ENCODE results near the gene ANXA6. TPM values are rescaled to one million over a fixed set of nuclear protein-coding genes. Genes with fewer than 3 reads are reported as not detected.

Gene ANXA6
- polyA plus RNA-seq, 3 donors = 60.6 to 124 (median 93.5) TPM

DNA sequence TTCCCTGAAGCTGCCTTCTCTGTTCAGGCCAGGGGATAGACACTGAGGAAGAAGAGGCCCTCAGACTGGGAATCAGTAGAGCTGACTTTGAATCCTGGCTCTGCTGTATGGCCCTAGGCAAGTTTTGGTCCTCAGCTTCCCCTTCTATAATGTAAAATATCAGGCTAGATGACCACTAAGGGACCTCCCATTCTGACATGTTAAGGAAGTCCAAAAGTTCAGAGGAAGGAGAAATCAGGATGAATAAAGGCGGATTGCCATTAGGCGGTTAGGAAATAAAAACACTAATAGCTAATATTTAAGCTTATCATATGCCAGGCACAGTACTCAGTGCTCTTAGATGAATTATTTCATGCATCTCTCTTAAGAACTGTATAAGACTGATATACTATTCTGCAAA lies 67.9 kb downstream of the ANXA6 start:
- peaks cover under 1% of the 10 kb centered on the region for H3K79me2 ChIP-seq (ENCODE audit: insufficient read depth, low read length)
- no peaks in the 10 kb centered on the region for H3K9me3 ChIP-seq (replicated peaks in 1 of 2; ENCODE audit: control insufficient read depth in 1 of 2, insufficient read depth in 1 of 2, low read length in 2 of 2)
- H3K4me3 Mint-ChIP-seq = no peak overlapping the region
- H3K9ac ChIP-seq (ENCODE audit: insufficient read depth, low read length, poor library complexity, severe bottlenecking) = no peak overlapping the region
- no peaks in the 10 kb centered on the region for H3K27me3 ChIP-seq (ENCODE audit: control insufficient read depth in 2 of 2, insufficient read depth in 2 of 2, low read length in 2 of 2)
- WGBS (ENCODE audit: insufficient coverage) = no CpG with 5 or more reads among the region's 2 CpGs
- TF ChIP-seq CTCF (IDR thresholded peaks at IDR 0.05) = no peak
- DNase-seq = no peak
- intact Hi-C loops (cut with micrococcal nuclease) = loop anchor here (5.0 kb wide), 1 partner anchor 32 kb away; no protein-coding TSS in a partner anchor
- H3K9me3 Mint-ChIP-seq = no peaks in the 10 kb centered on the region
- H4K20me1 ChIP-seq (ENCODE audit: insufficient read depth, low read length) = no peaks in the 10 kb centered on the region
- peaks cover 0 to 6% of the 10 kb centered on the region in 2 donors for H3K36me3 Mint-ChIP-seq
- peaks cover 85% of the 10 kb centered on the region for H3K4me1 Mint-ChIP-seq
- H3K4me2 ChIP-seq (replicated peaks; ENCODE audit: extremely low read depth, low read length, poor library complexity, severe bottlenecking) = no peak overlapping the region
- no peak overlapping the region for H3K4me3 ChIP-seq (replicated peaks in 1 of 3; ENCODE audit: low read depth in 2 of 3, low read length in 3 of 3)
- H3K27ac ChIP-seq (ENCODE audit: low read depth in 1 of 2, low read length in 2 of 2) = no peak overlapping the region
- peaks cover 0 to 3% (median 0%) of the 10 kb centered on the region in 3 donors for H3K27me3 Mint-ChIP-seq (ENCODE audit: low read depth in 3 of 3)
- no peaks in the 10 kb centered on the region for H3K36me3 ChIP-seq (replicated peaks in 1 of 2; ENCODE audit: control insufficient read depth in 1 of 2, insufficient read depth in 2 of 2, low read length in 2 of 2)
- H3K27ac Mint-ChIP-seq = peak overlapping the region in 1 of 7 donors; percentile 75
- no peak overlapping the region for H2AFZ ChIP-seq (ENCODE audit: insufficient read depth, low read depth, low read length, poor library complexity, severe bottlenecking)
- peaks cover 78 to 88% of the 10 kb centered on the region in 2 donors for H3K4me1 ChIP-seq (ENCODE audit: control insufficient read depth in 1 of 2, insufficient read depth in 2 of 2, low read length in 2 of 2)

GRCh38 chr5:151088986-151089385 lies 68.6 kb downstream of the ANXA6 start:
- Mint-ChIP-seq H3K27ac (peak overlapping the region in 2 of 7 donors; percentile 63 to 84), H3K36me3 (peaks cover 0 to 6% of the 10 kb centered on the region in 2 donors)
- H3K4me1 ChIP-seq (ENCODE audit: control insufficient read depth in 1 of 2, insufficient read depth in 2 of 2, low read length in 2 of 2) = peaks cover 70 to 81% of the 10 kb centered on the region in 2 donors

More at GRCh38 chr5:151088986-151089385, 68.6 kb downstream of the ANXA6 start:
- H3K4me2 ChIP-seq (replicated peaks; ENCODE audit: extremely low read depth, low read length, poor library complexity, severe bottlenecking) = no peak overlapping the region
- Mint-ChIP-seq H3K9me3 (no peaks in the 10 kb centered on the region), H3K4me3 (no peak overlapping the region), H3K27me3 (ENCODE audit: low read depth in 3 of 3) (peaks cover 0 to 3% (median 0%) of the 10 kb centered on the region in 3 donors), H3K4me1 (peaks cover 82% of the 10 kb centered on the region)
- no peak overlapping the region for H3K9ac ChIP-seq (ENCODE audit: insufficient read depth, low read length, poor library complexity, severe bottlenecking)
- no peak for TF ChIP-seq CTCF (IDR thresholded peaks at IDR 0.05)
- H3K9me3 ChIP-seq (replicated peaks in 1 of 2; ENCODE audit: control insufficient read depth in 1 of 2, insufficient read depth in 1 of 2, low read length in 2 of 2) = no peaks in the 10 kb centered on the region
- no peaks in the 10 kb centered on the region for H3K27me3 ChIP-seq (ENCODE audit: control insufficient read depth in 2 of 2, insufficient read depth in 2 of 2, low read length in 2 of 2)
- no peak overlapping the region for H2AFZ ChIP-seq (ENCODE audit: insufficient read depth, low read depth, low read length, poor library complexity, severe bottlenecking)
- H3K27ac ChIP-seq (ENCODE audit: low read depth in 1 of 2, low read length in 2 of 2) = no peak overlapping the region
- DNase-seq = peak in 2 of 3 donors; percentile 51 to 62
- no peaks in the 10 kb centered on the region for H4K20me1 ChIP-seq (ENCODE audit: insufficient read depth, low read length)
- intact Hi-C loops (cut with micrococcal nuclease) = no loop called here
- no peaks in the 10 kb centered on the region for H3K79me2 ChIP-seq (ENCODE audit: insufficient read depth, low read length)
- no CpG with 5 or more reads among the region's 4 CpGs for WGBS (ENCODE audit: insufficient coverage)
- H3K4me3 ChIP-seq (replicated peaks in 1 of 3; ENCODE audit: low read depth in 2 of 3, low read length in 3 of 3) = no peak overlapping the region
- no peaks in the 10 kb centered on the region for H3K36me3 ChIP-seq (replicated peaks in 1 of 2; ENCODE audit: control insufficient read depth in 1 of 2, insufficient read depth in 2 of 2, low read length in 2 of 2)

All from CD14-positive monocyte (primary cell).